RWPE1 (cell line): Measurements from ENCODE around the gene STARD10.
A peak's percentile ranks its signal among the peaks of the same experiment; 100 is the strongest.

Experiments
- CTCF ChIA-PET: fragments of 350-600 bp; sonication (Branson Sonifier 250); formaldehyde crosslinking; extraction: SDS; loops from one replicate; lab custom pipeline; 2021; lab: Yijun Ruan, JAX
- POLR2A ChIA-PET: fragments of 400-600 bp; formaldehyde crosslinking; extraction: SDS; loops from one replicate; lab custom pipeline; 2020; ENCODE audit warnings: antibody characterized with exemption; ENCODE audit not compliant: low non-redundant PET; lab: Yijun Ruan, JAX
- DNase-seq: peaks from one replicate; pipeline ENCODE4 v3.0.0; 2012; ENCODE audit warnings: low spot score
- H3K27ac ChIP-seq: fragments of 450-650 bp; 2 replicates; pipeline ENCODE4 v1.5.1; 2017
- CTCF ChIP-seq: fragments of 450-650 bp; conservative IDR thresholded peaks from 2 replicates; pipeline ENCODE4 v1.5.1; 2017; ENCODE audit warnings: low read depth, mild to moderate bottlenecking

Gene STARD10

GRCh38 chr11:72741849-72742512, 51.9 kb downstream of the STARD10 start:
- H3K27ac ChIP-seq, result peak overlapping the region; percentile 67
- ChIA-PET CTCF (interaction anchor here (0.9 kb wide), 1 partner anchor 17 kb away, joined by 3 read pairs; no protein-coding TSS in a partner anchor), POLR2A (no interaction called here)
- no peak for DNase-seq
- no peak for TF ChIP-seq CTCF

- ChIA-PET POLR2A (no interaction called here), CTCF (interaction anchor here (0.6 kb wide), 1 partner anchor 453 kb away, joined by 3 read pairs; no protein-coding TSS in a partner anchor)
- TF ChIP-seq CTCF, result no peak
- peak overlapping the region; percentile 67 for H3K27ac ChIP-seq
- DNase-seq, result peak; percentile 60
These were observed 52.4 kb downstream of the STARD10 start for GRCh38 chr11:72741429-72741833.

- ChIA-PET POLR2A (no interaction called here), CTCF (interaction anchor here (0.6 kb wide), 1 partner anchor 454 kb away, joined by 3 read pairs; no protein-coding TSS in a partner anchor)
- H3K27ac ChIP-seq, result peak overlapping the region; percentile 67
- DNase-seq, result no peak
- TF ChIP-seq CTCF, result no peak
These were observed 53.1 kb downstream of the STARD10 start for GRCh38 chr11:72740562-72741428.

- peak overlapping the region; percentile 12; the same call in 1 of the 2 replicates for H3K27ac ChIP-seq
- no peak for DNase-seq
- POLR2A ChIA-PET, result no interaction called here
- CTCF ChIA-PET, result no interaction called here
- TF ChIP-seq CTCF, result no peak
These were observed 53.8 kb downstream of the STARD10 start for GRCh38 chr11:72740060-72740424.

- no peak for TF ChIP-seq CTCF
- peak overlapping the region; percentile 75 for H3K27ac ChIP-seq
- ChIA-PET POLR2A (no interaction called here), CTCF (interaction anchor here (0.7 to 1.7 kb wide), 2 partner anchors 14 to 34 kb away, joined by 3 to 6 read pairs; no protein-coding TSS in a partner anchor)
- DNase-seq, result no peak
These were observed 54.4 kb downstream of the STARD10 start for GRCh38 chr11:72739240-72740059.
